Stimulated activated CD4-positive, alpha-beta T cell treated with anti-CD3 and anti-CD28 coated beads, Interleukin-4, amount 100 ng/mL, for 24 hours (primary cell): ENCODE data around the gene NANOG.
"Not testable (repeated sequence)": the region's sequence is repeated elsewhere in the genome, so short reads cannot be mapped to it uniquely, and the experiment has no call there.

Source experiments
- DNase-seq: peaks from one replicate; pipeline ENCODE4 v3.0.0-alpha.2; 2020

Gene NANOG

GRCh38 chr12:7788884-7789528 lies at the start of gene NANOG:
Gene NANOG (plus strand): TSS chr12:7789402. CDS start chr12:7789615, 213 bp downstream.
- not testable (repeated sequence) for DNase-seq

- no peak for DNase-seq
Measured at GRCh38 chr12:7747246-7747645, 42.0 kb upstream of the NANOG start, which contains the start of gene CLEC4C. Gene CLEC4C (minus strand): TSS chr12:7747375. CDS start chr12:7747348, 27 bp downstream.

- no peak for DNase-seq
Measured at GRCh38 chr12:7748852-7749251, 40.4 kb upstream of the NANOG start.

- no peak for DNase-seq
Measured at GRCh38 chr12:7749442-7749841, 39.8 kb upstream of the NANOG start.

DNA sequence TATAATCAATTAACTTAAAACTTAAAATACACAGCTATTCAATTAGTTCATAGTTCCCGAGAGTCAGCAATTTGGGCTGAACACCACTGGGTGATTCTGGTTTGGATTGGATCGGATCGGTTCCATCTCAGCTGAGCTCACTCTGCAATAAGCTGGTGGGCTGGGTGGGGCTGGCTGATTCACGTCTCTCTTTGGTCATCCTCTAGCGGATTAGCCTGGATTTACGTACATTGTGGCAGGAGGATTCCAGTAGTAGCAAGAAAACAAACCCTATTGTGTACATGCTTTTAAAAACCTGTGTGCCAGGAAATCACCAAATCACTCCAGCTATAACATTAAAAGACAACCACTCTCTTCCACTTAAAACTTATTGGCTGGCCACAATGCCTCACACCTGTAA lies 38.9 kb upstream of the NANOG start:
- no peak for DNase-seq

DNA sequence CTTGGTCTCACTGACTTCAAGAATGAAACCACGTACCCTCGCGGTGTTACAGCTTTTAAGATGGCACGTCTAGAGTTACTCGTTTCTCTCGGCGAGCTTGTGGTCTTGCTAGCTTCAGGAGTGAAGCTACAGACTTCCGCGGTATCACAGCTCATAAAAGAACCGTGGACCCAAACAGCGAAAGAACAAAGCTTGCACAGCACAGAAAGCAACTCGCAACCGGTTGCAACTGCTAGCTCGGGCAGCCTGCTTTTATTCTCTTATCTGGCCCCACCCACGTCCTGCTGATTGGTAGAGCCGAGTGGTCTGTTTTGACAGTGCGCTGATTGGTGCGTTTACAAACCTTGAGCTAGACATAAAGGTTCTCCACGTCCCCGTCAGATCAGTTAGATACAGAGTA lies 37.8 kb upstream of the NANOG start:
- no peak for DNase-seq

DNA sequence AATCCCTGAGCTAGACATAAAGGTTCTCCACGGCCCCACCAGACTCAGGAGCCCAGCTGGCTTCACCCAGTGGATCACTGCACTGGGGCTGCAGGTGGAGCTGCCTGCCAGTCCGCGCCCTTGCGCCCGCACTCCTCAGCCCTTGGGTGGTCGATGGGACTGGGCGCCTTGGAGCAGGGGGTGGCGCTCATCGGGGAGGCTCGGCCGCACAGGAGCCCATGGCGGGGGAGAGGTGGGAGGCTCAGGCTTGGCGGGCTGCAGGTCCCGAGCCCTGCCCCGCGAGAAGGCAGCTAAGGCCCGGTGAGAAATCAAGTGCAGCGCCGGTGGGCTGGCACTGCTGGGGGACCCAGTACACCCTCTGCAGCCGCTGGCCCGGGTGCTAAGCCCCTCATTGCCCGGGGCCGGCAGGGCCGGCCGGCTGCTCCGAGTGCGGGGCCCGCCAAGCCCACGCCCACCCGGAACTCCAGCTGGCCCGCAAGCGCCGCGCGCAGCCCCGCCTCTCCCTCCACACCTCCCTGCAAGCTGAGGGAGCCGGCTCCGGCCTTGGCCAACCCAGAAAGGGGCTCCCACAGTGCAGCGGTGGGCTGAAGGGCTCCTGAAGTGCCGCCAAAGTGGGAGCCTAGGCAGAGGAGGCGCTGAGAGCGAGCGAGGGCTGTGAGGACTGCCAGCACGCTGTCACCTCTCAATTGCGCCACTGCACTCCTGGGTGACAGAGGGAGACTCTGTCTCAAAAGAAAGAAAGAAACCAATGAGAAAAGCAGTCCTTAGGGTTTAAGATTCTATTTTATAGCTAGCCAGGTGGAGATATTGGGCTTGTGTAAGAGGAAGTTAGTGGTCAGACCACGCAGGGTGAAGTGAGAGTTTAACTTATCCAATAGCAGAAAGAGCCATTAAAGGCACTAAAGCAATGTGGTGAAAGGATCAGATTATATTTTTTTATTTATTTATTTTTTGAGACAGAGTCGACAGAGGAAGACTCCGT lies 37.0 kb upstream of the NANOG start:
- DNase-seq: not testable (repeated sequence)

GRCh38 chr12:7755668-7756067 lies 33.5 kb upstream of the NANOG start:
- DNase-seq: not testable (repeated sequence)

- DNase-seq: no peak
Measured at GRCh38 chr12:7756993-7757392, 32.2 kb upstream of the NANOG start.

DNA sequence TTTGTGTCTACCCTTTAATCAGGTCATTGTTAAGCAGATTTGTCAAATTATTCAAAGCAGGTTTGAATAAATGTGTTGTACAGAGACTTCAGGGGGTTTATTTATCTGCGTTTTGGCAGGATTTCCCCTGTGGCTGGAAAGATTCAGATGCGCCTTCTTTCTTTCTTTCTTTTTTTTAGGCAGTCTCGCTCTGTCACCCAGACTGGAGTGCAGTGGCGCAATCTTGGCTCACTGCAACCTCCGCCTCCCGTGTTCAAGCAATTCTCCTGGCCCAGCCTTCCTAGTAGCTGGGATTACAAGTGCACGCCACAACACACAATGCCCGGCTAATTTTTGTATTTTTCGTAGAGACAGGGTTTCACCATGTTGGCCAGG lies 30.4 kb upstream of the NANOG start:
- no peak for DNase-seq

DNA sequence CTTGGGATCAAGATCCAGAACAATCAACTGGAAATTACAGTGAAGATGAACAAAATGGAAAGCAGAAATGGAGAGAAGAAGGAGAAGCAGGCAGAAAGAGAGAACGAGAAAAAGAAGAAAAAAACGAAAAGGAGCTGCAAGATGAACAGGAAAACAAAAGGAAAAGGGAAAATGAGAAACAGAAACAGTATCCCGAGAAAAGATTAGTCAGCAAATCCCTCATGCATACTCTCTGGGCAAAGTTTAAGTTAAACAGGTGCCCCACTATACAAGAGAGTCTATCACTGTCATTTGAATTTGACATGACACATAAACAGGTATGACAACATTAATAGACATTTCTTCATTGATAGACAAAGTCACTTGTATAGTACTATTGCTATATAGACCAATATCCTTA lies 19.2 kb upstream of the NANOG start:
- no peak for DNase-seq

DNA sequence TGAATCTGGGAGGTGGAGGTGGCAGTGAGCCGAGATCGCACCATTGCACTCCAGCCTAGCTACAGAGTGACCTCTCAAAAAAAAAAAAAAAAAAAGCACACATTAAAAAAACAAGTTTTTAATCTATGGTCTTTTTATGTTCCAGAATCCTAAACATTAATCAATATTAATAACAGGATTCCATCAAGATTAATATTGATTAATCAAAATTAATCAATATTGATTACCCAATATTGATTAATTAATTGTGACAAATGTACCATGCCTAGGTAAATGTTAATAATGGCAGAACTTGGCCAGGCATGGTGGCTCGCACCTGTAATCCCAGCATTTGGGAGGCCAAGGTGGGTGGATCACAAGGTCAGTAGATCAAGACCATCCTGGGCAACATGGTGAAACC lies 7.9 kb upstream of the NANOG start:
- no peak for DNase-seq

- DNase-seq: no peak
Measured at GRCh38 chr12:7782055-7782454, 7.1 kb upstream of the NANOG start.

GRCh38 chr12:7783433-7783832 lies 5.8 kb upstream of the NANOG start:
- not testable (repeated sequence) for DNase-seq

GRCh38 chr12:7784701-7785100 lies 4.5 kb upstream of the NANOG start:
- no peak for DNase-seq

DNA sequence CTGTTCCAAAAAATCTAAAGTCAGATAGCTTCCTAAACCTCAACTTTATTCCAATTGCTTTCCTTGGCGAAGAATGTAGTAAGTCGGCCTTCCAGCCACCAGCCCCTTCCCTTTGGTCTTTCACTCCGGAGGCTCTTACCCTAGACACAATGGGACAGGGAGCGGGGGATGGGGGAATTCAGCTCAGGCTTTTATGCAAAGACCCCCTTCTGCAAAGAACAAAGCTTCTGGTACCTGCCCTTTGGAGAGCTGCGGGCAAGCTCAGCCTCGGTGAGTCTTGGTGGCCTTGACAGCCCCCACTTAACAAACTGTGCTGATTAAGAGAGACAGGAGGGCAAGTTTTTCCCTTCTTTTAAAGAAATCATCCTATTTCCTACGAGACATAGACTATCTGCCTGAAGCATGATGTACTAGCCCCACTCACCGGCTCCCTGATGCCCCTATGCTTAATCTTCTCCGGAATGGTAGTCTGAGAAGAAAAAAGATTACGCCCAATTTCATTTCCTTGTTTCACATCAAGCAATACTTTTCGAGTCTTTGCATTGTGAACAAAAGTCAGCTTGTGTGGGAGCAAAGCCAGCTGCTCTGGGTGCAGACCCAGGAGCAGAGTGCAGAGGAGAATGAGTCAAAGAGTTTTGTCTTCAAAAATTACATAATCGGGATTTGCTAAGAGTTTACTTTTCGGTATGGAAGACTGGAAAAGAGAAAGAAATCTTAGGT lies 1.5 kb upstream of the NANOG start:
- DNase-seq: no peak

DNA sequence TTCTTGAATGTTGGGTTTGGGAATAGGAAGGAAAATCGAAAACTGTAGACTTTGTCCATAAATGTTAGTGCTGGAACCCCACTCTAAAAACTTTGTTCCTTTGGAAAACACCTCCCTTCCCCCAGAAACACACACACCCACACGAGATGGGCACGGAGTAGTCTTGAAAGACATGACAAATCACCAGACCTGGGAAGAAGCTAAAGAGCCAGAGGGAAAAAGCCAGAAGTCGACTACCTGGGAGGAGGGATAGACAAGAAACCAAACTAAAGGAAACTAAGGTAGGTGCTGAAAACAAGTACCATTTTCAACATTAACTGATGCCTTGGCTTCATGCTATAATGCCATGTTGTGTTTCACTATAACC lies 925 bp upstream of the NANOG start:
- DNase-seq: no peak

GRCh38 chr12:7793211-7793610 lies 4.0 kb downstream of the NANOG start:
- DNase-seq: no peak

GRCh38 chr12:7797269-7797668 lies 8.1 kb downstream of the NANOG start:
- not testable (repeated sequence) for DNase-seq

DNA sequence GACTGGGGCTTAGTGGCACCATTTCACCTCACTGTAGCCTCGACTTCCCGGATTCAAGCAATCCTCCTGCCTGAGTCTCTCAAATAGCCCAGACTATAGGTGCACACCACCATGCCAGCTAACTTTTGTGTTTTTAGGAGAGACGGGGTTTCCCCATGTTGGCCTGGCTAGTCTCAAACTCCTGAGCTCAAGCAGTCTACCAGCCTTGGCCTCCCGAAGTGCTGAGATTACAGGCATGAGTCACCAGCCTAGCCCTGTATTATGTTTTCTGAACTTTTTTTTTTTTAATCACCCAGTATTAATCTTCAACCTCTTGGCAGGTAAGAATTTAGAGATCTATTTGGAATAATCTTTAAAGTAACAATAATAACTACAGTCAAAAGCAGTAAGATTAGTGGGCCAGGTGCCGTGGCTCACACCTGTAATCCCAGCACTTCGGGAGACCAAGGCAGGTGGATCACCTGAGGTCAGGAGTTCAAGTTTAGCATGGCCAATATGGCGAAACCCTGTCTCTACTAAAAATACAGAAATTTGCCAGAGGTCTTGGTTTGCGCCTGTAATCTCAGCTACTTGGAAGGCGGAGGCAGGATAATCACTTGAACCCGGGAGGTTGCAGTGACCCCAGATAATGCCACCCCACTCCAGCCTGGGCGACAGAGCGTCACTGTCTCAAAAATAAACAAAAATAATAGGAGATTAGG lies 8.6 kb downstream of the NANOG start:
- no peak for DNase-seq

DNA sequence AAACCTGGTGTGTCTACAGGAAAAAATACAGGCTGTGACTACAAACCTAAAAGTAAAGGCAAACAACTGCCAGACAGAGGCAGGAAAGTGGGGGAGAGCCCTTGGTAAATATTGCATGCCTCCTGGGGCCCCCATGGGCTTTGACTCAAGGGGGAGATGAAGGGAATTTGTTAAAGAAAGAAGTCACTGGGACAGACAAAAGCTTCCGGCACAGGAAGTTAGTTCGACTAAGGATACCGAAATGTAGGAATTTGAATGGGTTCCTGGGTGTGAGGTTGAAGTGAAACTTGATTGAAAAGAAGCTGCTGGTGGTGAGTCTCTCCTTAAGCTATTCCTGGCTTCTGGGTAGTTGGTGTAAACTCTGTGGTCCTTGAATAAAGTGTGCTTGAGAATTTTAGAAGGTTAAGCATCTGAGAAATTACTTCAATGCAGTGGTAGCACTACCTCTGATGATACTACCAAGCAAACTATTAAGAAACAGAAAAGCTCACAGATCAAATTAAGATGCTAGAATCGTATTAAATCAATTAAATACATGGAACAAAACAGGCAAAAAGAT lies 9.6 kb downstream of the NANOG start:
- DNase-seq: not testable (repeated sequence)

- DNase-seq: no peak
Measured at GRCh38 chr12:7801460-7801859, 12.3 kb downstream of the NANOG start.
